Lower lobe of right lung (tissue), 2 donors: ENCODE measurements around the gene FAM181B. TPM values are rescaled to one million over a fixed set of nuclear protein-coding genes. Genes with fewer than 3 reads are reported as not detected.

Source experiments
- ATAC-seq, 2 donors: fragments of 200-7000 bp; cut with Tn5 transposase; one replicate each; pipeline ENCODE4 v1.9.1; 2020 to 2022; ENCODE audit warnings: mild to moderate bottlenecking in 2 of 2, moderate library complexity in 2 of 2
- DNase-seq: peaks from one replicate; pipeline ENCODE4 v3.0.0-alpha.2; 2020
- H3K27ac ChIP-seq: fragments of 200-600 bp; one replicate; pipeline ENCODE4 v1.8.0; 2022
- H3K27me3 ChIP-seq: fragments of 200-600 bp; one replicate; pipeline ENCODE4 v1.8.0; 2022; ENCODE audit warnings: low read depth
- H3K36me3 ChIP-seq: fragments of 200-600 bp; one replicate; pipeline ENCODE4 v1.8.0; 2022; ENCODE audit warnings: mild to moderate bottlenecking
- H3K4me1 ChIP-seq: fragments of 200-600 bp; one replicate; pipeline ENCODE4 v1.8.0; 2022
- H3K4me3 ChIP-seq: fragments of 200-600 bp; one replicate; pipeline ENCODE4 v1.8.0; 2022; ENCODE audit warnings: mild to moderate bottlenecking
- H3K9me3 ChIP-seq: fragments of 200-600 bp; one replicate; pipeline ENCODE4 v1.8.0; 2022
- CTCF ChIP-seq: fragments of 200-600 bp; IDR thresholded peaks from one replicate; pipeline ENCODE4 v1.8.0; 2022; ENCODE audit warnings: antibody characterized with exemption, mild to moderate bottlenecking
- intact Hi-C: fragments of 100-400 bp; cut with DNase I; formaldehyde crosslinking; loops from one replicate; pipeline ENCODE4 v1.11.0; 2022
- total RNA-seq: library from RNA; stranded (reverse); fragmentation: NEBNext Ultra II Directional; extraction: Animal tissue kit (Norgen Biotek cat#: 25700); gene quantifications from one replicate; pipeline ENCODE4 v1.2.1, GENCODE V29; 2021
- donor health status: DM: no; HTN: yes; CAD: no; lungs with severe emphysema.

FAM181B gene
- total RNA-seq, 1 donor from 2014 or later: 0.09 TPM

- no peaks in the 10 kb centered on the region for H3K36me3 ChIP-seq
- no peak overlapping the region for H3K4me3 ChIP-seq
- H3K4me1 ChIP-seq: no peaks in the 10 kb centered on the region
- H3K27ac ChIP-seq: no peak overlapping the region
- H3K27me3 ChIP-seq: peaks cover 20% of the 10 kb centered on the region
- no peak for ATAC-seq
- no peak for DNase-seq
- no peaks in the 10 kb centered on the region for H3K9me3 ChIP-seq
- intact Hi-C loops: no loop called here
- no peak for TF ChIP-seq CTCF
Observed at GRCh38 chr11:82724026-82724425, 9.6 kb downstream of the FAM181B start.

DNA sequence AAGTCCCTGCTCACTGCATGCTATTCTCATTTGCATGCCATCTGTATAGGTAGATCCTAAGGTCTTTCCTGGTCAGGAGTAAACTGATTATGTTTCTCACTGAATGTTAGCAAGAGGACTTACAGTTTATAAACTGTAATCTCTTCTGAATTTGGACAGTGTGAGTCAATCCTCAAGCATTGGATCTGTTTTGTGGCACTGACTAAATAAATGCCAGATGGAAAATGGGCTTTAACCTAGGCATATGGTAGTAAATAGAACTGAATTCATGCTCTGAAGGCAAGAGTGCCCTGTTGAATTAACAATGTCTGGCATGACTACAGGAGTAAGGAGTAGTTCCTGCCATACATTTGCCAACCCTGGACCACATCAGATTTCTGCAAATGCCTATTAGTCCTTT, 11.4 kb downstream of the FAM181B start:
- DNase-seq (no peak), ATAC-seq (no peak)
- intact Hi-C loops: no loop called here

GRCh38 chr11:82720267-82721065, 13.2 kb downstream of the FAM181B start:
- Histone ChIP-seq H3K9me3 (no peaks in the 10 kb centered on the region), H3K4me3 (no peak overlapping the region), H3K36me3 (no peaks in the 10 kb centered on the region), H3K27me3 (no peaks in the 10 kb centered on the region), H3K4me1 (no peaks in the 10 kb centered on the region), H3K27ac (no peak overlapping the region)
- no peak for TF ChIP-seq CTCF
- intact Hi-C loops: no loop called here
- ATAC-seq (no peak), DNase-seq (no peak)

More for the DNA sequence above, 11.4 kb downstream of the FAM181B start:
- H3K36me3 ChIP-seq: no peaks in the 10 kb centered on the region
- H3K4me1 ChIP-seq: no peaks in the 10 kb centered on the region
- H3K9me3 ChIP-seq: no peaks in the 10 kb centered on the region
- peaks cover 4% of the 10 kb centered on the region for H3K27me3 ChIP-seq
- no peak overlapping the region for H3K4me3 ChIP-seq
- no peak for TF ChIP-seq CTCF
- no peak overlapping the region for H3K27ac ChIP-seq

DNA sequence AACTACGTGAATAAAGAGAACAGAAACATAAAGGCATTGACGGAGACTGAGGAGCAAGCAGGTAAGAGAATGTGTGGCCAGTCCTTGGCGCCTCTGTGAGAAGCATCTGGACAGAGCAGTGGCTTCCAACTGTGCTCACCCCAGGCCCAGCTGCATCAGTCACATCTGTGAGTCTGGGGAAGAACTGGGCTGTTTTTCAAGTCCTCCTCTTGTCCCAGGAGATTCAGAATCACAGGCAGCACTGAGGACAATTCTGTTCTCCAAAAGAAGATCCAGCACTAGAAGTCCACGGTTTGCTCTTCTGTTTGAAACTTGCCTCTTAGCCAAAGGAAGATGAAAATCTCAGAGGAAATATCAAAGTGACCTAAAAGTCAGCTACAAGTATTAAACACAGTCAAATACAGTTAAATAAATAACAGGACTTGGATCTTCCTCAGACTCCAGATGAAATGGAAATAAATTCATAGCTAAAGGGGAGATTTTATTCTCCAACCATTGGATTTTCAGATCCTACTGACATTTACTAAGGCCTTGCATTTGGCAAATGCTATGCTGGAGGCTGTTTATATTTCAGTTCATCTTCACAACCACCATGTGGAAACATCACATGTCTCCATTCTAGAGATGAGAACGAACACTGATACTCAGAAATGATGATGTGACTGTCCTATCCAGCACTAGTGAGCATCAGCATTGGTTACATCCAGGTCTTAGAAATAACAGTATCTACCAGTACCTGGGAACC, 14.1 kb downstream of the FAM181B start:
- Histone ChIP-seq H3K27ac (no peak overlapping the region), H3K4me3 (no peak overlapping the region), H3K27me3 (no peaks in the 10 kb centered on the region), H3K36me3 (no peaks in the 10 kb centered on the region), H3K9me3 (no peaks in the 10 kb centered on the region), H3K4me1 (no peaks in the 10 kb centered on the region)
- no peak for ATAC-seq
- no peak for TF ChIP-seq CTCF
- DNase-seq: no peak
- intact Hi-C loops: no loop called here

DNA sequence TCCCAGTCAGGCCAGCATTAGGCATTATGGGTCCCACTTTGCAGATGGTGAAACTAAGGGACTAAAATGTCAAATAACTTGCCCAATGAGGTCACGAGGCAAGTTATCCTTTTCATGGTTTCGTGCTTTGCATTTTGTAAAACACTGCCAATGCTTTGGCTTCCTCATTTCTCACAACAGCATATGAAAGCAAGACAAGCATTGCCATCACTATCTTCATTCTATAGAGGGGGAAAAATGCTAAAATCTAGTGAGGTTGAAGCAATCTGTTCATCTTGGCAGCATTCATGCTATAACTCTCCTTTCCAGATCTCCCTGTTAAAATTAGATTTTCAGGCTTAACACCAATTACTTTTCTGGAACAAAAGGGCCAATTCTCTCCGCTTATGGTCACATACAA, 14.8 kb downstream of the FAM181B start:
- Histone ChIP-seq H3K4me1 (no peaks in the 10 kb centered on the region), H3K9me3 (no peaks in the 10 kb centered on the region), H3K27me3 (no peaks in the 10 kb centered on the region), H3K4me3 (no peak overlapping the region), H3K27ac (no peak overlapping the region), H3K36me3 (no peaks in the 10 kb centered on the region)
- DNase-seq: no peak
- no peak for ATAC-seq
- no peak for TF ChIP-seq CTCF
- intact Hi-C loops: no loop called here
